IPS-18c (cell line): ENCODE data around the gene IL1RAPL2.
"Not testable (repeated sequence)": the region's sequence is repeated elsewhere in the genome, so short reads cannot be mapped to it uniquely, and the experiment has no call there.

Source experiments
- H3K4me3 ChIP-seq: 2 replicates; pipeline ENCODE4 v1.7.0; 2013; ENCODE audit warnings: low read depth, mild to moderate bottlenecking, low read length, moderate library complexity; ENCODE audit not compliant: insufficient read depth
- H3K9me3 ChIP-seq: one replicate; pipeline ENCODE4 v1.6.1; 2013; ENCODE audit warnings: mild to moderate bottlenecking, low read length, moderate library complexity; ENCODE audit not compliant: control insufficient read depth, insufficient read depth

IL1RAPL2 gene

DNA sequence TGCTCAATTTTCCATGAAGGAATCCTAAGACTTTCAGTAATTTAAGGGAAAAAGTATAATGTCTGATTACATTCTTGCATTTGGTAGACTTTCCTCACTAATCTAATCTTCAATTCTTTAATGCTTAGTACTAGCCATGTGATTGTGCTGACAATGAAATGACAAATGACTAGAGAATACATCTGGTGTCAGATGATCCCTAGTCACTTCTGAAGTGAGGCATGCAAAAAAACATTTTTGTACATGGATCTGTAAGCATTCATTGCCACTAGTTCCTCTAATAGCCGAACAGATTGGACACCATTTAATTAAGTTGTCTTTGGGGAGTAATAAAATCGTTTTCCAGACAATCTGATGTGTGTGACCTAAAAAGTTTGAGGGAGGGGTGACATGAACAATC lies 1193.6 kb downstream of the IL1RAPL2 start:
- H3K4me3 ChIP-seq = no peak overlapping the region
- no peaks in the 10 kb centered on the region for H3K9me3 ChIP-seq

DNA sequence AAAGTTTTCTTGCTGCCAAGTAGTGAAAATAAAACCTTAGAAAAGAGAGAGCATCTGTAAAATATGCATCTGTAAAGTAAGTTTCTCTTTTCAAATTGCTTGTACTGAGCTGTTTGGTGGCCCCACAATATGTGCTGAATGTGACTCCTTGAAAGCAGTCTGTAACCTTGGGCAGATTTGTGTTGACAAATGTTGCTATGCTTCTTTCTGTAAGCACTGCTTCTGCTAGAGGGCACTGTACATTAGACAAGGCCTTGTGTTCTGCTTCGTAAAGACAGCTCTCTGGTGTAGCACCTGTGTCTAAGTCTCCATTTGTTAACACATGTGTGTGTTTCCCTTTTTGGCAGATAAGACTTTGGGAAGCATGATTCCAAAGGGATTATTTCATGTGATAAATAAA lies 1199.7 kb downstream of the IL1RAPL2 start:
- no peak overlapping the region for H3K4me3 ChIP-seq
- no peaks in the 10 kb centered on the region for H3K9me3 ChIP-seq

DNA sequence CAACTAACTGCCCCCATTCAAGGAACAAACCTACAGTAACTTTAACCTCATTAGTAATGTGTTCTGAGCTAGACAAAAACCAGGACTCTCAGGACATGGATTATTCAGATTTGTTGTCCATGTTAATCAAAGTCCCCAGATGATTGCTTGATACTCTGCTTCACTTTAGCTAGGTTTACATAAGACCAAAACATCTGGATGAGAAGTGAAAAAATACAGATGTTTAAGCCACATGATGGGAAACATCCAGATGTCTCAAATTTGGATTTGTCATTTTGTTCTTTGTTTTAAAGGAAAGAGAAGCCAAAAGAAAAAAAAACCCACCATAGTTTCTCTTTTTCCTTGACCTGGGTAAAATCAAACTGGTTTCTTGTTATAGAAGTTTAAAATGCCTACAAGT lies 1207.8 kb downstream of the IL1RAPL2 start:
- H3K9me3 ChIP-seq = no peaks in the 10 kb centered on the region
- no peak overlapping the region for H3K4me3 ChIP-seq

DNA sequence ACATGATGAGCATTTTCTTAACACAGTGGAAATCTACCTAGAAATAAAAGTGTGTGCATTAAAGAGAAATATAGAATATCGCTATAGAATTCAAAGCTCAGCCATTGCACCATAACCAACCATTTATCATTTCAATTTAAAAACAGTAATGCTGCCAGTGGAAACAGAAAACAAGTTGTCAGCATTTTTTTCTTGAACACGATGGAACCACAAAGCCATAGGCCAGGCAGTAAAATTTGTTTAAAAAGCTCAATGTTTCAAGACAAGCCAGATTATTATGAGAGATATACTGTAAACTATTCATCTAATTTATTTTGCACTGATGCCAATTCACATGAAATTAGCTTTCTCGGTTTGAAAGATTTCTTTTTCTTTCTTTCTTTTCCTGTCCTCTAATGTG lies 1209.7 kb downstream of the IL1RAPL2 start:
- no peaks in the 10 kb centered on the region for H3K9me3 ChIP-seq
- no peak overlapping the region for H3K4me3 ChIP-seq

DNA sequence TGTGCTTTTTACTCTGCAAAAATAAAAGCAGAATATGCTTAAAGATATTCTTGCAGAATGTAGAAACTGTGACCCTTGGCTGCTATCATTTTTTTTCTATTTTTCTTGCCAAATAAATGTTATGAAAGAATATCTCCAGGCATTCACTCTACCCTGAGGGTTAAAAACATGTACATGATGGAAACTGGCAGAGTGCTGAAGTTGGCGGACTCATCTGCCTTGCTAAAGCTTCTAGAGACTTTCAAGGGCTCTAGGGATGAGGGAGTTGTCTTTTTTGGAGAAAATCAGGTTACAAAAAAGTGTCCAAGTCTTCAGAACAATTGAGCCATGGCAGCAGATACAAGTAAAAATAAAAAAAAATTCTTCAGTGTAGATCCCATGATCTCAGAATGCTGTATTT lies 1215.8 kb downstream of the IL1RAPL2 start:
- no peaks in the 10 kb centered on the region for H3K9me3 ChIP-seq
- H3K4me3 ChIP-seq = no peak overlapping the region

DNA sequence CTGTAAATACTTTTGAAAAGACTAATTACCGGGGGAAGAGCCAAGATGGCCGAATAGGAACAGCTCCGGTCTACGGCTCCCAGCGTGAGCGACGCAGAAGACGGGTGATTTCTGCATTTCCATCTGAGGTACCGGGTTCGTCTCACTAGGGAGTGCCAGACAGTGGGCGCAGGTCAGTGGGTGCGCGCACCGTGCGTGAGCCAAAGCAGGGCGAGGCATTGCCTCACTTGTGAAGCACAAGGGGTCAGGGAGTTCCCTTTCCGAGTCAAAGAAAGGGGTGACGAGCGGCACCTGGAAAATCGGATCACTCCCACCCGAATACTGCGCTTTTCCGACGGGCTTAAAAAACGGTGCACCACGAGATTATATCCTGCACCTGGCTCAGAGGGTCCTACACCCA lies 1230.9 kb downstream of the IL1RAPL2 start:
- not testable (repeated sequence) for H3K9me3 ChIP-seq
- peak overlapping the region; percentile 40; the same call in 1 of the 2 replicates for H3K4me3 ChIP-seq

DNA sequence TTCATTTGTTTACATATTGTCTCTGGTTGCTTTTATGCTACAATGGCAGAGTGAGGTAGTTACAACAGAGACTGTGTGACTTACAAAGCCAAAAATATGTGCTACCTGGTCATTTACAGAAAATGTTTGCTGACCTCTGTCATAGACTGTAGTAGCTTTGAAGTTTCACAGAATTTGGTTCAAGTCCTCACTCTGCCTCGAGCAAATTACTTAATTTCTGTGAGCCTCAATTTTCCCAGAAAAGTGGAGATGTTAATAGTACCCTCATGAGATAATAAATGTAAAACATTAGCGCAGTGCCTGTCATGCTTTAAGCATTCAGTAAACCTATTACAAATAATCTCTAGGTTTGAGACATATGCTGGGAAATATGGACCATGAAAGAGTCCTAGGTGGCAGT lies 1237.9 kb downstream of the IL1RAPL2 start:
- no peak overlapping the region for H3K4me3 ChIP-seq
- H3K9me3 ChIP-seq = no peaks in the 10 kb centered on the region

DNA sequence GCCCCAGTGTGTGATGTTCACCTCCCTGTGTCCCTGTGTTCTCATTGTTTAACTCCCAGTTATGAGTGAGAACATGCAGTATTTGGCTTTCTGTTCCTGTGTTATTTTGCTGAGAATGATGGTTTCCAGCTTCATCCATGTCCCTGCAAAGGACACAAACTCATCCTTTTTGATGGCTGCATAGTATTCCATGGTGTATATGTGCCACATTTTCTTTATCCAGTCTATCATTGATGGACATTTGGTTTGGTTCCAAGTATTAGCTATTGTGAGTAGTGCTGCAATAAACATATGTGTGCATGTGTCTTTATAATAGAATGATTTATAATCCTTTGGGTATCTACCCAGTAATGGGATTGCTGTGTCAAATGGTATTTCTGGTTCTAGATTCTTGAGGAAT lies 1239.7 kb downstream of the IL1RAPL2 start:
- H3K4me3 ChIP-seq, H3K9me3 ChIP-seq: not testable (repeated sequence)

DNA sequence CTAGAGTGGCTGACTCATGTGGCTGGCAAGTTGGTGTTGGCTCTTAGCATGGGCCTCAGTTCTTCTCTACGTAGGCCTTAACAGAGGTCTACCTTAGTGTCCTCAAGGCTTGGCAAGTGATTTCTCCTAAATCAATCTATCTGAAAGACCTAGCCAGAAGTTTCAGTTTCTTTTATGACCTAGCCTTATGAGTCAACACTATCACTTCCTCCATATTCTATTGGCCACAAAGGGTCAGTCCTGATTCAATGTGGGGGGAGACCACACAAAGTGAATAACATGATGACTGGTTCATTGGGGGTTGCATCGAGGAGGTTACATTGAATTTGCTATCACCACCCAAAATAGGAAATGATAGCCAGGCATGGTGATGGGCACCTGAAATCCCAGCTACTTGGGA lies 1250.5 kb downstream of the IL1RAPL2 start:
- H3K9me3 ChIP-seq = peaks cover 4% of the 10 kb centered on the region
- H3K4me3 ChIP-seq = no peak overlapping the region
